NCI-H748 (cell line): ENCODE data around the gene CD200.
"Not testable (repeated sequence)": the region's sequence is repeated elsewhere in the genome, so short reads cannot be mapped to it uniquely, and the experiment has no call there.

Experiments used
- DNase-seq: peaks from one replicate; lab custom pipeline; 2025; ENCODE audit not compliant: unreplicated experiment; lab: John Stamatoyannopoulos, UW

The CD200 gene

DNA sequence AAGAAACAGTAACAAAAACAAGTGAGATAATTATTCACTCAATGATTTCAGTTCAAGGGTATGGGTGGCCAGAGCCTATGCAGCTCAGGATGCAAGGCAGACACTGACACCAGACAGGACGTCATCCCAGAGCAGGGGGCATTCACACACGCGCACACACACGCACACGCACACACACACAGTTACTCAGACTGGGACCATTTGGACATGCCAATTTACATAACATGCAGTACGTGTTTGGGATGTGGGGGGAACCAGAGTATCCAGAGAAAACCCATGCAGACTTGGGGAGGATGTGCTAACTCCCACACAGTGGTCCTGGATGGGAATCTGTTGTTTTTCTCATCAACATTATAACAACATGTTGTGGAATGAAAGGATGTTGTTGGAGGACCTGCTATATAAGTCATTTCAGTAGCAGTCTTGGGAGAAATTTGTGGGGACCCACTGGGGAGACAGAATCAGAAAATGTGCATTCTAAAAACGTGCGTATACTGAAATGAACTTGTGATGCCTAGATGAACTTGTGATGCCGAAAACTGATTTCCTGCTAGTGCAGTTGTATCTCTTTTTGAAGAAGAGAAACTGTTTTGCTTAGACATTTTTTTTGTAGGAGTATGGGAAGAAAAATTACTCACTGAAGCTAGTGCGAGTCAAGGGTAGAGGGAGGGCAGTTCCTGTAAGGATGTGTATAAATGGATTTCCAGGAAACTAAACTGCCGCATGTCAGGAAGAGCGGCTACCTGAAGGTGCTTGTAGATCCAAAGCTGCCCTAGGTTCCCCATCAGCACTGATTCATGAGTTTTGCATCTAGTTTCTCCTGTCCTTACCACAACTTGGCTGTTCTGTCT lies 25.2 kb downstream of the CD200 start:
- DNase-seq: no peak

GRCh38 chr3:112360561-112360960 lies 27.6 kb downstream of the CD200 start:
- DNase-seq: no peak

DNA sequence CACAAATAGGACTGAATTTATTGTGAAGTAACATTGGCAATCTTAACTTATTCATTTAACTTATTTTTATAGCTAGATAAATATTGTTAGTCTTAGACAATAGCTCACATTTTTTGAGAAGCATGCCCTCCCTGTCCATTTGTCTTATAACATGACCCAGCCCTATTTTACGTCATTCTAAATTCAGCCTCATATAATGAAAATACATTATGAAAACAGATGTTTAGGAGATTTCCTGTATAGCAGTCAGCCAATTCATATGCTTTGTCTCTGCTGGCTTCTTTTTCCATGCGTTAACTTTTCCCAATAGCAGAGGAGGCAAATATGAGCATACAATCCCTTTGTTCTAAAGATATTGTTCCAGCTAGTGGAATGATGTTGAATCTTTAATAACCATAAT lies 29.3 kb downstream of the CD200 start:
- no peak for DNase-seq

GRCh38 chr3:112364291-112364690 lies 31.3 kb downstream of the CD200 start:
- DNase-seq: no peak

GRCh38 chr3:112365035-112365434 lies 32.1 kb downstream of the CD200 start:
- DNase-seq: no peak

- no peak for DNase-seq
Measured at GRCh38 chr3:112365636-112366035, 32.7 kb downstream of the CD200 start.

- no peak for DNase-seq
Measured at GRCh38 chr3:112366522-112366921, 33.6 kb downstream of the CD200 start.

- no peak for DNase-seq
Measured at GRCh38 chr3:112371569-112371968, 38.6 kb downstream of the CD200 start.

DNA sequence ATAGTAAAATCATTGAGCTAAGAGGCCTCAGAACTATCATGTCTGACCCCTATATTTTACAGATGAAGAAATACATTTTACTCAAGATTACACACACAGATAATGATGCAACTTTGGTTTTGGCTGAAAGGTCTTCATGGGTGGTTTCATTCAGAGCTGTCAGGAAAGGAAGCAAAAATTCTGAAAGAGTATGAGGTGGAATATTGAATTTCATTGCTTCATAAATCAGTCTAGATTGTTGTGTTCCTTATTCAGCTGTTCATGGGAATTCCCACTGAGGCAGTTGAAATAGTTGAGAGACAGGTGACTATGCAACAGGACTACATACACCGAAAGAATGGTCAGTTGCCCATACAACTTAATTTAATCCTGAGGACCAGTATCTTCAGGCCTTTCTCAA lies 39.4 kb downstream of the CD200 start:
- DNase-seq: no peak

GRCh38 chr3:112373476-112373875 lies 40.5 kb downstream of the CD200 start:
- no peak for DNase-seq

GRCh38 chr3:112373924-112374323 lies 41.0 kb downstream of the CD200 start:
- no peak for DNase-seq

DNA sequence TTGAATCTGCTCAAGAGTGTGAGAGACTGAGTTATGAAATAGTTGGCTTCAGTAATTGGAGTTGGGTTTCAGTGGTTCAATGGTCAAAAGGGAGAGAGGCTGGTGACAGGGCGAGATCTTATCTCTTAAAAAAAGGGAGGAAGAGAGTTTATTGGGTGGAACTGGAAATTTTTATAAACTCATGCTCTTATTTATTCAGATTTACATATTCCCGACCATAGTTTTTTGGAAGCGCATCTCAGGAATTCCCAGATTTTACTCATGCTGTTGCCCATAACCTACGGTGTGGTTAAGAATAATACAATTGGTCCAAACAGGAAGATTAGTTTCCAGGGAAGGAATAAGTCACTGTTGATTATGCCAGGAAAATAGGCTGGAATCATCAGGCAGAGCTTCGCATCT lies 41.4 kb downstream of the CD200 start:
- no peak for DNase-seq

- no peak for DNase-seq
Measured at GRCh38 chr3:112375117-112375516, 42.2 kb downstream of the CD200 start.

GRCh38 chr3:112376241-112376911 lies 43.4 kb downstream of the CD200 start:
- DNase-seq: no peak

GRCh38 chr3:112376992-112377391 lies 44.0 kb downstream of the CD200 start:
- no peak for DNase-seq

DNA sequence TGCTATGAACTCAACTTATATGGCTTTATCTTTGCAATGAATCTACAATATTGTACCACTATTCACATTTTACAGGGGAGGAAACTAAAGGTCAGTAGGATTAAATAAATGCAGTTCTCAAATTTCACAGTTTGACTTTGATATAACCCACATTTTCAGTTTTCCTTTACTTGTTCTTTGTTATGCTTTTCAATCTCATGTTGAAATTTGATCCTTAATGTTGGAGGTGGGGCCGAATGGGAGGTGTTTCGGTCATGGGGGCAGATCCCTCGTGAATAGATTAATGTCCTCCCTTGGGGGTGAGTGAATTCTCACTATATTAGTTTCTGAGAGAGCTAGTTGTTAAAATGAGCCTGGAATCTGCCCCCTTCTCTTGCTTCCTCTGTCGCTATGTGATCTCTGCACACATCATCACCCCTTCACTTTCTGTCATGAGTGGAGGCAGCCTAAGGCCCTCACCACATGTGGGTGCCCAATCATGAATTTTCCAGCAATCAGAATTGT lies 44.7 kb downstream of the CD200 start:
- DNase-seq: no peak

DNA sequence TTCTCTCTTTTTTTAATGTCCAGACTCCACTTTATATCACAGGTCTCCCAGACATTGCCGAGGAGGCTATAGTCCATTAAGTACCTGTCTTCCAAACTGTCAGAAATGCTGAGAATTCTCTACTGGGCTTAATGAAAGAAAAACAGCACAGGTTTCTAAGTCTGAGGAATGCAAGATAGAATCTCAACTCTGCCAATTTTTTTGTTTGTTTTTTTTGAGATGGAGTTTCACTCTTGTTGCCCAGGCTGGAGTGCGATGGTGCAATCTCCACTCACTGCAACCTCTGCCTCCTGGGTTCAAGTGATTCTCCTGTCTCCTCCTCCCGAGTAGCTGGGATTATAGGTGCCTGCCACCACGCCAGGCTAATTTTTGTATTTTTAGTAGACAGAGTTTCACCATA lies 45.4 kb downstream of the CD200 start:
- DNase-seq: not testable (repeated sequence)

GRCh38 chr3:112379020-112379690 lies 46.2 kb downstream of the CD200 start:
- DNase-seq: no peak

DNA sequence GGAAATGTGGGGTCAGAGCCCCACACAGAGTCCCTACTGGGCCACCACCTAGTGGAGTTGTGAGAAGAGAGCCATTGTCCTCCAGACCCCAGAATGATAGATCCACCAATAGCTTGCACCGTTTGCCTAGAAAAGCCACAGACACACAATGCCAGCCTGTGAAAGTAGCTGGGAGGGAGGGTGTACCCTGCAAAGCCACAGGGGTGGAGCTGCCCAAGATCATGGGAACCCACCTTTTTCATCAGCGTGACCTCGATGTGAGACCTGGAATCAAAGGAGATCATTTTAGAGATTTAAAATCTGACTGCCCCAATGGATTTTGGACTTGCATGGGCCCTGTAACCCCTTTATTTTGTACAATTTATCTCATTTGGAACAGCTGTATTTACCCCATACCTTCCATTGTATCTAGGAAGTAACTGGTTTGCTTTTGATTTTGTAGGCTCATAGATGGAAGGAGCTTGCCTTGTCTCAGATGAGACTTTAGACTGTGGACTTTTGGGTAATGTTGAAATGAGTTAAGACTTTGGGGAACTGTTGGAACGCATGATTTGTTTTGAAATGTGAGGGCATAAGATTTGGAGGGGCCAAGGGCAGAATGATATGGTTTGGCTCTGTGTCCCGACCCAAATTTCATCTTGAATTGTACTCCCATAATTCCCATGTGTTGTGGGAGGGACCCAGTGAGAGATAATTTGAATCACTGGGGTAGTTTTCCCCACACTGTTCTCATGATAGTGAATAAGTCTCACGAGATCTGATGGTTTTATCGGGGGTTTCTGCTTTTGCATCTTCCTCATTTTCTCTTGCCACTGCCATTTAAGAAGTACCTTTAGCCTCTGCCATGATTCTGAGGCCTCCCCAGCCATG lies 49.0 kb downstream of the CD200 start:
- no peak for DNase-seq

DNA sequence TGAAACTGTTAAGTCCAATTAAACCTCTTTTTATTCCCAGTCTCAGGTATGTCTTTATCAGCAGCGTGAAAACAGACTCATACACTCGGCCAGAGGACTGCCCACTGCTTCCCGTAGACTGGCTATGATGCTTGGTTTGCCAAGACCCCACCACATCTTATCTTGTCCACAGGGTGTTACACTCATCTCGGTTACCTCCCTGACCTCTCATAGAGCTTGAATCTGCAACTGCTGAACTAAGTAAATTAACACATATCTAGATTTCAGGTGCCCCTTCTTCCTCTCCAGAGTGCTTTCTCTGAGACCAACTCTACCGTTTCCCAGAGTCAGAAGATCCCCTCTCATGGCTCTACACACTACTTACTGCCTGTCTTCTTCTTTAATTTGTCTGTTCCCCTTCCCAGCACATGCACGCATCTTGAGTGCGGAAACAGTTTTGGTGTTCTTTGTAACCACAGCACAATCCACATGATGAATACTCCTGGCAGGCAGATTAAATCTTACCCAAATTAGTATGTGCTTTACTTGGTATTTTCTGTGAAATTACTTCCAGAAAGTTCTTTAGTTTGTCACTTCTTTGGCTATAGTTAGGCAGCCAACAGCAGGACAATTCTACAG lies 49.7 kb downstream of the CD200 start:
- no peak for DNase-seq
